Effector memory CD8-positive, alpha-beta T cell (primary cell): ENCODE data around the gene SNED1.

Source experiments
- ATAC-seq: fragments of 150-1000 bp; cut with Tn5 transposase; replicated peaks from 2 replicates; pipeline ENCODE4 v1.10.0; 2021; ENCODE audit warnings: mild to moderate bottlenecking, moderate library complexity
- DNase-seq, 3 experiments: peaks; one replicate each; pipeline ENCODE4 v3.0.0; 2021
- H3K27ac Mint-ChIP-seq, 2 donors: one replicate each; pipeline ENCODE4 v1.8.0; 2022; ENCODE audit warnings: mild to moderate bottlenecking in 2 of 2, mixed read lengths in 2 of 2, moderate library complexity in 2 of 2
- H3K27me3 Mint-ChIP-seq, 2 donors: one replicate each; pipeline ENCODE4 v1.8.0; 2022; ENCODE audit warnings: mixed read lengths in 2 of 2
- H3K36me3 Mint-ChIP-seq: one replicate; pipeline ENCODE4 v1.8.0; 2022; ENCODE audit warnings: mild to moderate bottlenecking, moderate library complexity, mixed read lengths; ENCODE audit not compliant: insufficient read depth
- H3K4me1 Mint-ChIP-seq, 2 donors: one replicate each; pipeline ENCODE4 v1.8.0; 2022; ENCODE audit warnings: low read depth in 2 of 2, mixed read lengths in 2 of 2
- H3K4me3 Mint-ChIP-seq, 2 donors: one replicate each; pipeline ENCODE4 v1.8.0; 2022; ENCODE audit warnings: mild to moderate bottlenecking in 2 of 2, mixed read lengths in 2 of 2, moderate library complexity in 2 of 2
- H3K9me3 Mint-ChIP-seq, 2 donors: one replicate each; pipeline ENCODE4 v1.8.0; 2022; ENCODE audit warnings: mixed read lengths in 2 of 2

Gene SNED1

DNA sequence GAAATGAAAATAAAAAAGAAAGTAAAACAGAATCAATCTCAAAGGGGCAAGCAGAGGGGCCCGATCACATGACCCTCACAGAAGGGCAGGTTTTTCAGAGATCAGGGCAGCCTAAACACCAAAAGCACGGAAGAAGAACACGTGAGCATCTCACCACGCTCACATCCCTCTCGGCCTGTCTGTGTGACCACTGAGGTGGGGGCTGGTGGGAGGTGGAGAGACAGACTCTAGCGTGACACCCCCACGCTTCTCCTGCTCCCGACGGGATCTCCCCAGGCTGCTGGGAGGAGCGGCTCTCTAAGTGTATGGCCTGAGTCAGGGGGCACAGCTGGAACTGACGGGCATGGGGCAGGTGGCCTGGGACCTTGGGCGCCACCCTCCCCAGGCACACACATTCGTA lies 127.2 kb downstream of the SNED1 start:
- ATAC-seq (no peak), DNase-seq (no peak)
- peaks cover 3% of the 10 kb centered on the region for H3K36me3 Mint-ChIP-seq
- H3K27ac Mint-ChIP-seq, result no peak overlapping the region
- H3K4me1 Mint-ChIP-seq, result peaks cover 11 to 14% of the 10 kb centered on the region in 2 donors
- H3K27me3 Mint-ChIP-seq, result no peaks in the 10 kb centered on the region
- H3K9me3 Mint-ChIP-seq, result no peaks in the 10 kb centered on the region
- H3K4me3 Mint-ChIP-seq, result no peak overlapping the region

DNA sequence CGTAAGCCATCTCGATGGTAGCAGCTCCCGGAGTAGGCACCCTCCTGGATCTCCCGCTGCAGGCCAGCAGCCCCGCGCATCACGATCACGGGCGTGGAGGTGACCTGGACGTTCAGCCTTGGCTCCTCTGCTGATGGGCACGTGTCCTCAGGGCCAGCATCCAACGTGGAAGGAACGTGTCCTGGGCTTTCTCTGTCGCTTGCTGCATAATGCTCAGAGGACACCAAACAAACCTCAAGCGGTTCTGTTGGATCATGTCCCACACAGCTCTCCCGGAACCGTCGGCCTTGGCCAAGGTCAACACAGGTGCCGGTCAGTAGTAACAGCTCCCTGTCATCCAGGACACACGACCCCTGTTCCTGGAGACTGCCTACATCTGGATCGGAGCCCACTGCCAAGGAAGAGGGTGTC lies 127.8 kb downstream of the SNED1 start:
- H3K36me3 Mint-ChIP-seq, result peaks cover 3% of the 10 kb centered on the region

DNA sequence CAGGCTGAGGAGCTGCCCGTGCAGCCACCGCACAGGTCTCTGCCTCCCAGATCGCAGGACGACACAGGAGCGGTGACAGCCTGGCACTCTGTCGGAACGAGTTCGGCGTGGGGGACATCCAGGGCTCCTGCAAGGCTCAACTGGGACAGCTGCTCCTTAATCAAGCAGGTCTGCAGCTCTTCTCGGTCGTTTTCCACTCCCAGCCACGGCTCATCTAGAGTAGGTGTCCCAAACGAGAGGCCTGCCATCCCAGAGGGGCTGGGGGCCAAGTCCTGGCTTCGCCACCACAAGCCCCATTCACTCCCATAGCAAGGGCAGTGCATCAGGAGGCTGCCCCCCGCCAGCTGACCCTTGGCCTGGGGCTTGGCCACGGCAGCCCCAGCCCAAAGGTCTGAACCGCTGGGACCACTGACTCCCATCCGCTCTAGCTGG lies 128.4 kb downstream of the SNED1 start:
- peaks cover 5% of the 10 kb centered on the region for H3K36me3 Mint-ChIP-seq
- H3K4me1 Mint-ChIP-seq, result peaks cover 11 to 14% of the 10 kb centered on the region in 2 donors
- ATAC-seq, result no peak

More for the DNA sequence above, 127.8 kb downstream of the SNED1 start:
- no peak overlapping the region for H3K27ac Mint-ChIP-seq
- no peaks in the 10 kb centered on the region for H3K9me3 Mint-ChIP-seq
- no peaks in the 10 kb centered on the region for H3K27me3 Mint-ChIP-seq
- no peak overlapping the region for H3K4me3 Mint-ChIP-seq
- H3K4me1 Mint-ChIP-seq, result peaks cover 11 to 14% of the 10 kb centered on the region in 2 donors
- DNase-seq, result no peak
- ATAC-seq, result no peak

DNA sequence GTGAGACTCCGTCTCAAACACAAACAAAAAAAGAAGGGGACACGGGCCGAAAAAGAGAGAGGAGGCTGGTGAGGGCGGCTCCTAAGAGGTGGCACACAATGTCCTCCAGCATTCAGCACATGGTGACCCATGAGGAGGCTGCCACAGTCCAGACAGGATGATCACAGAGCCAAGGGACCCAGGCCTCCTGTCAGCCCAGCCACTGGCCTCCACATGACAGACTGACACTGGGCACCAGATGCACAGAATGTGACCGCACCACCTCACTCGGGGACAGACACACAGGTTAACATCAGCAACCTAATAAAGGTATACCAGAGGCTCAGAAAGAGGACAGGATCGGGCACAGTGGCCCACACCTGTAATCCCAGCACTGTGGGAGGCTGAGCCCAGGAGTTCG lies 129.8 kb downstream of the SNED1 start:
- peaks cover 12% of the 10 kb centered on the region for H3K36me3 Mint-ChIP-seq
- no peaks in the 10 kb centered on the region for H3K27me3 Mint-ChIP-seq
- ATAC-seq (no peak), DNase-seq (no peak)
- H3K9me3 Mint-ChIP-seq, result no peaks in the 10 kb centered on the region
- H3K4me1 Mint-ChIP-seq, result peaks cover 11 to 14% of the 10 kb centered on the region in 2 donors
- peak overlapping the region in 1 of 2 donors; percentile 44 for H3K4me3 Mint-ChIP-seq
- H3K27ac Mint-ChIP-seq, result peak overlapping the region; percentile 95 to 97

More for the DNA sequence above, 128.4 kb downstream of the SNED1 start:
- no peak for DNase-seq
- H3K4me3 Mint-ChIP-seq, result no peak overlapping the region
- H3K27ac Mint-ChIP-seq, result no peak overlapping the region
- H3K9me3 Mint-ChIP-seq, result no peaks in the 10 kb centered on the region
- H3K27me3 Mint-ChIP-seq, result no peaks in the 10 kb centered on the region

DNA sequence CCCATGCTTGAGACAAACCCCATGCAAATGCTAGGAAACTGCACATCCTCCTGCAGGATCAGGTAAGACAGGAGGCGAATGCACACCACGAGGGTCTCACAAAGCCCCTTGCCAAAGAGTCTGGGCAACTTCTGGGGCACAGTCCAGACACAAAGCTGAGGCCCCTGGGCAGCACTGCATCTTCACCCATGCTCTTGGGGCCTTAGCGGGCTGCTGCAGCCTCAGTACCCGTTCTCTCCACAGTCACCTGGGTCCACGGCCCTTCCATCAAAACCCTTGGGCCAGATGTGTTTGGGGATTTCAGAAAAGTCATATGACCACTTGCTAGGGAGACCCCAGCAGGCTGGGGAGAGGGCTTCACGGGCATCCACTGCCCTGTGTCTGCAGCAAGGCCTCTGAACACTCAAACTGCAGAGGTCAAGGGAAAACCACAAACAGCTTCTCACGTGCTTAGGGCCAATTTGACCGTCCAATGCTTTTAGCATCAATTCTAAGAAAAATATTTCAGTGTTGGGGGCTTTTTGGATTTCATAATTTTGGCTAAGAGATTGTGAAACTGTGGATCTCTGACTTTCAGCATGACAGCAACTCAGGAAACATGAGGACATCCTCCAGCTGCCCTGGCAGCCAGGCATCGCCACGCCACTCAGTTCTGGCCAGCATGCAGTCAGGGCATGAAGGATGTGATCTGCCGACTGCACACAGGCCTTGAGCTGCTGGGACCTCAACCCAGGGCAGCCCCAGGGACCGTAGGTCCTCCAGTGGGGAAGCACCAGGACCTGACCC lies 130.9 kb downstream of the SNED1 start:
- Mint-ChIP-seq H3K4me3 (no peak overlapping the region), H3K4me1 (peaks cover 11 to 14% of the 10 kb centered on the region in 2 donors), H3K36me3 (peaks cover 12% of the 10 kb centered on the region), H3K27me3 (no peaks in the 10 kb centered on the region), H3K9me3 (no peaks in the 10 kb centered on the region), H3K27ac (peak overlapping the region; percentile 64 to 86)
- ATAC-seq, result no peak
- no peak for DNase-seq

DNA sequence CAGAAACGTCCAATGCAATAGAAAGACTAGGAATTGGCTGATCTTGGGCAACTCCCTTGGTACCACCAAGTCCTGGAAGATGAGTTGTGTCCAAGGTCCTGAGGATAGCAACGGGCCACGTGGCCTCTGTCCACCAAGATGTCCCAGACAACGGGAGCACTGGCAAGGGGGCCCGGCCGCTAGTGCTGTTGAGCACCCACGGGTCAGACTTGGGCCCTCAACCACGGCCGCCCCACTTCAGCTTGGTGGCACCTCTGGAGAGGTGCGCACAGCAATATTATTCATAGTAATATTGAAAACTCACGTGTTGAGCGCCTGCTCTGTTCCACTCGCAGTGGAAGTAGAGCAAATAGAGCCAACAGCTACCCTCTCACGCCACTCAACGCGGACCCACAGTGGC lies 131.9 kb downstream of the SNED1 start:
- Mint-ChIP-seq H3K36me3 (peaks cover 12% of the 10 kb centered on the region), H3K4me3 (no peak overlapping the region), H3K27me3 (no peaks in the 10 kb centered on the region), H3K27ac (peak overlapping the region in 1 of 2 donors; percentile 32), H3K9me3 (no peaks in the 10 kb centered on the region), H3K4me1 (peaks cover 11 to 14% of the 10 kb centered on the region in 2 donors)
- DNase-seq, result no peak
- ATAC-seq, result no peak

DNA sequence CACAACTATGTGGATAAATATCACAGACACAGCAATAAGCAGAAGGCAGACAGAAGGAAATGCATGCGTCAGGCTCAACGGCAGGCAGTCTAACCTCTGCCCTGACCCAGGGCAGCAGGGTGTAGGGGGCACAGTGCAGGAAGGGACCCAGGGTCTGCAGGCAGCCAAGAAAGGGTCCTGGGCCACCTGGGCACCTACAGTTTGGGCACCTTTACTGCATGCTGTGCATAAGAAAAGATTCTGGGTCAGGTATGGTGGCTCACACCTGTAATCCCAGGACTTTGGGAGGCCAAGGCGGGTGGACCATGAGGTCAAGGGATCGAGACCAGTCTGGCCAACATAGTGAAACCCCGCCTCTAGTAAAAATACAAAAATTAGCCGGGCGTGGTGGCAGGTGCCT lies 133.1 kb downstream of the SNED1 start:
- Mint-ChIP-seq H3K27ac (no peak overlapping the region), H3K27me3 (no peaks in the 10 kb centered on the region), H3K9me3 (no peaks in the 10 kb centered on the region), H3K4me1 (peaks cover 11 to 14% of the 10 kb centered on the region in 2 donors), H3K36me3 (peaks cover 12% of the 10 kb centered on the region), H3K4me3 (no peak overlapping the region)
- DNase-seq (no peak), ATAC-seq (no peak)

DNA sequence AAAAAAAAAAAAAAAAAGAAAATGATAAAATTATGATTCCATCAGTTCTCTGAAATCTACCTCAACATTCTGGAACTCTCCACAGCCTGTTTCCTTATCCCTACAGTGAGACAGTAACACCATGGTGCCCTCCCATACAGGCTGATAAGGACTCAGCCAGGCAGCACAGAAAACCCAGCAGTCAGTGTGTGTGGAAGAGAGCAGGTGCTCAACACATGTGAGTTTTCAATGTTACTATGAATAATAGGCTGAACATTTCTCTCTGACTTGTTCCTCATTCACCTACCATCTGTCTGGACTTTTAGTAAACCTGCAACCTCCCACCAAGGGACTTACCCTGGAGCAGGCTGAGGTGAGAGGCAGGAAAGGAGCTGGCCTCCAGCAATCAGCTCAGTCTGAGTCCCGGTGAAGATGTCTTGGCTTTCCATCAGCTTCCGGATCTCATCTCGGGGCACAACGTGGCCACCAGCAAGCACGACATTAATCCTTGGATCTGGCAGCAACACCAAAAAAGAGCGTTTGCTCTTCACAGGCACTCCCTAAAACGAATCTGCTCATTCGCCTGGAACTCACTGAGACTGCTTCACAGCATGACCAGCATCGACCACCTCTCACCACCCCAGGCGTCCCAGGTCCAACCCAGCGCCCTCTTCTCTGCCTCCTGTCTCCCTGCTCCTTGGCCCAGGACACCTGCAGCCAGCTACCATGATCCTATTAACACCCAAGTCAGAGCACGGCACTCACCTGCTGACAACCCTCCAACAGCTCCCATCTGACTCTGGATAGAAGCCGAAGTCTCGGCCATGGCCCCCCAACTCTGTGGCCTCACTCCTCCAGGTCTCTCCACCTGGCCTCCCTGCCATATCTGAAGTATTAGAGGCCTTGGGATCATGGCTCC lies 134.4 kb downstream of the SNED1 start:
- H3K27me3 Mint-ChIP-seq, result no peaks in the 10 kb centered on the region
- no peak for ATAC-seq
- peaks cover 5 to 8% of the 10 kb centered on the region in 2 donors for H3K4me1 Mint-ChIP-seq
- H3K4me3 Mint-ChIP-seq, result no peak overlapping the region
- no peak for DNase-seq
- no peak overlapping the region for H3K27ac Mint-ChIP-seq
- H3K36me3 Mint-ChIP-seq, result peaks cover 12% of the 10 kb centered on the region
- H3K9me3 Mint-ChIP-seq, result no peaks in the 10 kb centered on the region

DNA sequence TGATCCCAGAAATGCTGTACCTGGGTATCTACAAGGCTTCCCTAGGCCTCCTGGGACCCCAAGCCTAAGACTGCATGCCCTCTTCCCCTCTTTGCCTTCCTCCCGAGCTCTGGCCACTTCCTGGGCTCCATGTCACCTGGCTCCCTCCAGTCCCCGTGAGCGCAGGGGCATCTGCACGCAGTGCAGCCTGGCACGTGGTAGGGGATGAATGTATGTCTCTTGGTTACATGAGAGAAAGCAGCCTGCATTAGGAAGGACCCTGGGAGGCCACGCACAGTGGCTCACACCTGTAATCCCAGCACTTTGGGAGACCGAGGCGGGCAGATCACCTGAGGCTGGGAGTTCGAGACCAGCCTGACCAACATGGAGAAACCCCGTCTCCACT lies 135.0 kb downstream of the SNED1 start:
- ATAC-seq (no peak), DNase-seq (no peak)
- Mint-ChIP-seq H3K27ac (no peak overlapping the region), H3K27me3 (no peaks in the 10 kb centered on the region), H3K36me3 (peaks cover 12% of the 10 kb centered on the region), H3K4me3 (no peak overlapping the region), H3K4me1 (peaks cover 0 to 5% of the 10 kb centered on the region in 2 donors), H3K9me3 (no peaks in the 10 kb centered on the region)

DNA sequence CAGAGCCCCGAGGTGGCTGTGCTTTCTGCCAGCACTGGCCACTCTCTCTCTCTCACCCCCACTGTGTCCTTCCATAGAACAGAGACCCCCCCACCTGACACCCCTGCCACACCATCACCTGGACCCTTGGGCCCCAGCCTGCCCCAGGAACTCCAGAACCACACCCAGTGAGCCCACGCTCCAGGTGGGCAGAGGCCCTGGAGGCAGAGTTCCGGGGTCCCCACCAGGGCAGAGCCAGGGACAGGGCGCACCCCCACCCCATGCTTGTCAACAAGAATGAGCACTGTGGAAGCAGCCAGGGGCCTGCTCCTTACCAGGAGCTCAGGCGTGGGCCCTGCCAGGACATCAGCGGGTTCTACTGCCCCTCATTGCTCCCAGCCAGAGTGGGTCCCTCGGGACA lies 136.3 kb downstream of the SNED1 start:
- no peaks in the 10 kb centered on the region for H3K27me3 Mint-ChIP-seq
- H3K36me3 Mint-ChIP-seq, result peaks cover 9% of the 10 kb centered on the region
- H3K4me1 Mint-ChIP-seq, result no peaks in the 10 kb centered on the region
- no peak for ATAC-seq
- H3K4me3 Mint-ChIP-seq, result no peak overlapping the region
- no peak overlapping the region for H3K27ac Mint-ChIP-seq
- H3K9me3 Mint-ChIP-seq, result no peaks in the 10 kb centered on the region
- no peak for DNase-seq

DNA sequence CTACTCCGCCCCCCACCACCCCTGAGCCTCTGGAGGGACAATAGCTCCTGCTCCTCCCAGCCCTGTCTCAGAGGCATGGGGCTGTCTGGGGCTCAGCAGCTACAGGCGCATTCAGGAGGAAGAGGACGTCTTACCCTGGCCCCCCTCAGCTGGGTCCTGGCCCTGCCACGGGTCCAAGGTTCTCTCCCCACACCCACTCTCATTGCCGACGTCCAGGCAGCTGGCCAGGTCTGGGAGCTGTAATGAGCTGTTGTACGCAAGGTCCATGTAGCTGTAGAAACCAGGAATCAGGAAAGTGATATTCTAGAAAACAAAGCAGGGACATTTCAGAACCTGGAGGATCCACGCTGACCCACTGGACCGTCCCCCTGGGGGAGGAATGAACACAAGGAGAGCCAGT lies 137.3 kb downstream of the SNED1 start:
- H3K4me1 Mint-ChIP-seq, result no peaks in the 10 kb centered on the region
- H3K27me3 Mint-ChIP-seq, result no peaks in the 10 kb centered on the region
- H3K4me3 Mint-ChIP-seq, result no peak overlapping the region
- no peaks in the 10 kb centered on the region for H3K9me3 Mint-ChIP-seq
- no peak for ATAC-seq
- no peak overlapping the region for H3K27ac Mint-ChIP-seq
- H3K36me3 Mint-ChIP-seq, result peaks cover 9% of the 10 kb centered on the region
- DNase-seq, result no peak

DNA sequence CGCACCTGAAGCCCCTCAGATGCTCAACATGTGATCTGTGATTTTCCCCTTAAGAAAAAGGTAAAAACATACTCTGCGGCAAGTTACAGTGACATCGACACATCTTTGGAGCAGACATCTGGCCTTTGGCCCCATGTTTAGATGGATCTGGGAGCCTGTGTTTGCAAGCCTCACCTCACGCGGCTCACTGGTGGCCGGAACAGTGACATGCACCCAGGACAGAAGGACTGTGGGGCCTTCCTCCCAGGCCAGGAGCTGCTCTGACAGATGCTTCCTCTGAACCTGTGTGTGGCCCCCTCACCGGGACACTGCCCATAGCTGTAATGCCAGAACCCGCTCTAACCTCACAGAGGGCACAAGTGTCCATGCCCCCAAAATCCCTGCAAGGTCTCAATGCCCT lies 137.8 kb downstream of the SNED1 start:
- Mint-ChIP-seq H3K36me3 (peaks cover 9% of the 10 kb centered on the region), H3K27me3 (no peaks in the 10 kb centered on the region), H3K27ac (no peak overlapping the region), H3K4me3 (no peak overlapping the region), H3K9me3 (no peaks in the 10 kb centered on the region), H3K4me1 (no peaks in the 10 kb centered on the region)
- DNase-seq (no peak), ATAC-seq (no peak)

DNA sequence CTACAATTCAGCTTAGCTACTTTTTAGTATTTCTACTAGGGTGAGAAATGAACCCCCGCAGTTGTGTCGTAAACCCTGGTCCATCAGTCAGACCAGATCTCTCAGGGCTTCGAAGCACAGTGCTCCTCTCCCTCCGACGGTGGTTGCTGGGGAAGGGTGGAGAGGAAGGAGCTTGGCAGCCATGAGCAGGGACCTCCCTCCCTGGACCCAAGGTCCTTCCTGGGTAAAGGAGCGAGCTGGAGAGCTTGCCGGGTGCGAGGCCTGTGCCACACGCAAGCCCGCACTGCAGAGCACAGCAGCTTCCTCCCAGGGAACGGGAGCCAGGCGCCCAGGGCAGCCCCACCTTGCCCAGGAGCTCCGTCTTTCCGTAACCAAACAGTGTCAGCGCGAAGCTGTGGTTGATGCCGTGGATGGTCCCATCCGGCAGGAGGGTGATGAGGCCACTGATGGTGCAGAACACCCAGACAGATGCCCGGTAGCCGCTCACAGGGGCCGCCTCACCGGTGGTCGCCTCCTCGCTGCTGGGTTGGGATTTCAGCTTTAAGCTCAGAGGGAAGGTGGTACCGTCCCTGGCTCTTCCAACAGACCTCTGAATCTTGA lies 138.3 kb downstream of the SNED1 start:
- DNase-seq (no peak), ATAC-seq (no peak)
- Mint-ChIP-seq H3K9me3 (no peaks in the 10 kb centered on the region), H3K27me3 (no peaks in the 10 kb centered on the region), H3K4me3 (no peak overlapping the region), H3K36me3 (peaks cover 7% of the 10 kb centered on the region), H3K4me1 (peaks cover 0 to 4% of the 10 kb centered on the region in 2 donors), H3K27ac (no peak overlapping the region)
